Epithelial cell of esophagus (primary cell): ENCODE data around the gene BMP4.

Source experiments
- DNase-seq: peaks from one replicate; pipeline ENCODE4 v3.0.0; 2010; ENCODE audit warnings: low read depth
- H3K4me3 ChIP-seq: 2 replicates; pipeline ENCODE4 v1.5.1; 2011; ENCODE audit warnings: mild to moderate bottlenecking, low read length, control low read depth
- CTCF ChIP-seq: IDR thresholded peaks from 2 replicates; pipeline ENCODE4 v1.5.1; 2011; ENCODE audit warnings: low read depth, mild to moderate bottlenecking, low read length, control low read depth, inconsistent platforms; ENCODE audit not compliant: insufficient read depth; ENCODE audit errors: missing control alignments

Gene BMP4

GRCh38 chr14:53956427-53957201 is at the start of gene BMP4:
Gene BMP4 (minus strand): TSS chr14:53956825. CDS start chr14:53952222, 4,603 bp downstream.
- peak; percentile 65 for DNase-seq
- peak within 1 kb of the TSS; percentile 4 for H3K4me3 ChIP-seq
- no peak for TF ChIP-seq CTCF

- DNase-seq = no peak
- TF ChIP-seq CTCF = no peak
- no peak overlapping the region for H3K4me3 ChIP-seq
Measured at GRCh38 chr14:54003064-54003463, 46.4 kb upstream of the BMP4 start.

- no peak overlapping the region for H3K4me3 ChIP-seq
- DNase-seq = no peak
- TF ChIP-seq CTCF = no peak
Measured at GRCh38 chr14:54002653-54003052, 46.0 kb upstream of the BMP4 start.

- no peak overlapping the region for H3K4me3 ChIP-seq
- DNase-seq = peak; percentile 17
- TF ChIP-seq CTCF = no peak
Measured at GRCh38 chr14:54001189-54001878, 44.7 kb upstream of the BMP4 start.

GRCh38 chr14:54000341-54000811 is 43.8 kb upstream of the BMP4 start:
- DNase-seq = peak; percentile 22
- H3K4me3 ChIP-seq = no peak overlapping the region
- no peak for TF ChIP-seq CTCF

- H3K4me3 ChIP-seq = no peak overlapping the region
- no peak for DNase-seq
- no peak for TF ChIP-seq CTCF
Measured at GRCh38 chr14:53999061-53999488, 42.5 kb upstream of the BMP4 start.
